Measurements from ENCODE around the gene WNT6.

DNA sequence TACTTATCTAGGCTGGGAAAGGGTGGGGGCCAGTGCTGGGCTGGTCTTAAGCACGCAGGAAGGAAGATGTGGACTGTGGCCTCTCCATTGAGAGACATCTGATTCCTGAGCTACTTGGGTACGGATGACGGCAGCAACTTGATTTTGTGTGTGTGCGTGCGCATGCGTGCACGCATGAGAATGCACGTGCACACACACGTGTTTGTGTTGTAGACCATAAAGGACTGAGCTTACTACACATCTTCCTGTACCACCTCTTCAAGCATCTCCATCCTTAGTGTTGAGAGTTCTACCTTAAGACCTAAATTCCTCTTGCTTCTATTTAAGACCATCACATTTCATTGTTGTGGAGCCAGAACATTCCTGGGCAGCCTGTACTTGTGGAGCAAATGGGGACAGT, 9.5 kb downstream of the WNT6 start:
- TF ChIP-seq, protein P1, sequence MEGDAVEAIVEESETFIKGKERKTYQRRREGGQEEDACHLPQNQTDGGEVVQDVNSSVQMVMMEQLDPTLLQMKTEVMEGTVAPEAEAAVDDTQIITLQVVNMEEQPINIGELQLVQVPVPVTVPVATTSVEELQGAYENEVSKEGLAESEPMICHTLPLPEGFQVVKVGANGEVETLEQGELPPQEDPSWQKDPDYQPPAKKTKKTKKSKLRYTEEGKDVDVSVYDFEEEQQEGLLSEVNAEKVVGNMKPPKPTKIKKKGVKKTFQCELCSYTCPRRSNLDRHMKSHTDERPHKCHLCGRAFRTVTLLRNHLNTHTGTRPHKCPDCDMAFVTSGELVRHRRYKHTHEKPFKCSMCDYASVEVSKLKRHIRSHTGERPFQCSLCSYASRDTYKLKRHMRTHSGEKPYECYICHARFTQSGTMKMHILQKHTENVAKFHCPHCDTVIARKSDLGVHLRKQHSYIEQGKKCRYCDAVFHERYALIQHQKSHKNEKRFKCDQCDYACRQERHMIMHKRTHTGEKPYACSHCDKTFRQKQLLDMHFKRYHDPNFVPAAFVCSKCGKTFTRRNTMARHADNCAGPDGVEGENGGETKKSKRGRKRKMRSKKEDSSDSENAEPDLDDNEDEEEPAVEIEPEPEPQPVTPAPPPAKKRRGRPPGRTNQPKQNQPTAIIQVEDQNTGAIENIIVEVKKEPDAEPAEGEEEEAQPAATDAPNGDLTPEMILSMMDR (IDR thresholded peaks at IDR 0.05): no peak
- TF ChIP-seq POLR2A (IDR thresholded peaks at IDR 0.05): no peak
